GM21515 (cell line): ENCODE results near the gene KCNK16.

Source experiments
- ATAC-seq: cut with Tn5 transposase; IDR thresholded peaks from one replicate; pipeline ENCODE4 v1.9.1; 2021; ENCODE audit not compliant: unreplicated experiment

KCNK16 gene

DNA sequence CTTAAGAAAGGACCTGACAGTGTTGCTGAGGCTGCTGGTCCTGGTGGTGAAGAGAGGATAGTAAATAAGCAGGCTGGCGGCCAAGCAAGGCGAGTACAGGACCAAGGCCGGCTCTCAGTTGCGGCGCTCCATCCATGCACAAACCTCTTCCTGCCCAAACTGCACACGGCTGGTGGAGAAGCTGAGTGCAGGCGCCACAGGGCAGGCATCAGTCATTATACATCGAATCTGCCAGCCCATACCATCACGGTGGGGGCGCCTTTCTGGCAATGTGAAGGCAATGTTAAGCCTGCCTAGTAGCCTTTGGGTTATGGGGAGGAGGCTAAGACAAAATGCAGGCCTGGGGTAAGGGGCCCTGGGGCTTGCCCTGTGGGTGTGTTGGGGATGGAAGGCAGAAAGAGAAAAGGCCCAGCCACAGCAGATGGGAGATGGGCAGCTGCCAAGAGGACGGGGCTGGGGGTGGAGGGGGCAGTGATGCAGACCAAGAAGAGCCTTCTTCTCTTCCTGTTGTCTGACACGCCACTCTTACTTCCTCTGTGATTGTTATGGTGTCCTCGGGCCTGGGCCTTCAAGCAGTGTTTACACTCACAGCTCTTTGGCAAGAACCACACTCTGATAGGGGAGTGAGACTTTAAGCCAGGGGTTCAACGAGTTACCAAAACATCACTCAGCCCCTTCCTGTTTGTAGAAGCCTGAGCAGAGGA lies 20.3 kb upstream of the KCNK16 start:
- ATAC-seq: no peak

DNA sequence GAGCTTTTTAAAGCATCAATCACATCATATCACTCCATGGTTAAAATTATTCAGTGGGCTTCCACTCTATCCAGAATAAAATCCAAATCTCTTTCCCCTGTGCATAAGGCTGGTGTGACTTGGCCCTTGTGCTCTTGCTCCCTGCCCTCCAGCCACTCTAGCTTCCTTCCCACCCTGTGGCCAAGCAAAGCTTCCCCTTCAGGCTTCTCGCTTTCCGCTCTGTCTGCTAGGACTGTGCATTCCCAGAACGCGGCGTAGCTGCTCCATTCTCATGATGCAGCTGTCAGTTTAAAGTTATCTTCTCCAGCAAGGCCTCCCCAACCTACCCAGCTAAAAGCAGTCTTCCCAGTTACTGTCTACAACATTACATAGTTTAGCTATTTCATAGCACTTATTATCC lies 19.4 kb upstream of the KCNK16 start:
- no peak for ATAC-seq

DNA sequence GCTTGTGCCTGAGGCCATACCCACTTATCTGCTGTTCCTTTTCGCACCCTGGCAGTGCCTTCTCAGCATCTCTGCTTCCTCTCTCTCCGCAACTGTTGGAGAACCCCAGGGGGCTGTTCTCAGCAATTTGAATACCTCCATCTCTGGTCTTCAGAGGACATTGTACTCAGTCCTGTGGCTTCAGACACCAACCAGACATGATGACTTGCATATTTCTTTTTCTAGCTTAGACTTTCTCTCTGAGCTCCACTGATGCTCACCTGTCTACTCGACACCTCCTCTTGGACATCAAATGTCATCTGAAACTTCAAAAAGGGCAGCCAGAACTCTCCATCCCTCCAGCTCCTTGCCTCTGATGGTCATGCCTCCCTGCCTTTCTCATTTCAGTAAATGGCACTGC lies 18.9 kb upstream of the KCNK16 start:
- no peak for ATAC-seq

DNA sequence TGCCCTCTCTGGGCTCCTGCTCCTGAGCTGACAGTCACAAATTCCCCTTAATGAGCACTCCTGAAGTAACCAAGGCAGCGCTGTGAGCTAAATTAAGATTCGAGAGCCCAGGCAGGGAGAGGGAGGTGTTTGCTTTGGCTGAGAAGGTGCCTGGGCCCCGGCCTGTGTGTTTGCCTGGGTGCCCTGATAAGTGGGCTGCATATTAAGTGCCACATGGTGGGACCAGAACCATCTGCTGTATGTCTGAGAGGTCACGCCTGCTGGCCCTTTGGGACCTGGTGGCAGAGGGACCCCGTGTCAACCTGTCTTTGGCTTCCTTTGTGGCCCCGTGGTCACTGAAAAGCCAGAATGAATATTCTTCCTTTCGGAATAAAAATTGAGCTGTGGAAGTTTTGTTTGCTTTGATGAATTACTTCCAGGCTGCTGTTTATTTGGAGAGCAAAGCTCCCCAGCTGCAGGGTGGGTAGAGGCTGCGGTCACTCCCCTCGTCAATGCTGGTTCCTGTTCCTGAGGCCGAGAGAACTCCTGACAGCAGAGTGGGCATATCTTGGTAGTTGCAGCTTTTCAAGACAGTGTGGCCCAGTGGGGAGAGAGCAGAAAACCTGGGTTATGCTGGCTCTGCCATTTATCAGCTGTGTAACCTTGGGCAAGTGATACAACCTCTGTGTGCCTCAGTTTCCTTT lies 17.5 kb upstream of the KCNK16 start:
- no peak for ATAC-seq

DNA sequence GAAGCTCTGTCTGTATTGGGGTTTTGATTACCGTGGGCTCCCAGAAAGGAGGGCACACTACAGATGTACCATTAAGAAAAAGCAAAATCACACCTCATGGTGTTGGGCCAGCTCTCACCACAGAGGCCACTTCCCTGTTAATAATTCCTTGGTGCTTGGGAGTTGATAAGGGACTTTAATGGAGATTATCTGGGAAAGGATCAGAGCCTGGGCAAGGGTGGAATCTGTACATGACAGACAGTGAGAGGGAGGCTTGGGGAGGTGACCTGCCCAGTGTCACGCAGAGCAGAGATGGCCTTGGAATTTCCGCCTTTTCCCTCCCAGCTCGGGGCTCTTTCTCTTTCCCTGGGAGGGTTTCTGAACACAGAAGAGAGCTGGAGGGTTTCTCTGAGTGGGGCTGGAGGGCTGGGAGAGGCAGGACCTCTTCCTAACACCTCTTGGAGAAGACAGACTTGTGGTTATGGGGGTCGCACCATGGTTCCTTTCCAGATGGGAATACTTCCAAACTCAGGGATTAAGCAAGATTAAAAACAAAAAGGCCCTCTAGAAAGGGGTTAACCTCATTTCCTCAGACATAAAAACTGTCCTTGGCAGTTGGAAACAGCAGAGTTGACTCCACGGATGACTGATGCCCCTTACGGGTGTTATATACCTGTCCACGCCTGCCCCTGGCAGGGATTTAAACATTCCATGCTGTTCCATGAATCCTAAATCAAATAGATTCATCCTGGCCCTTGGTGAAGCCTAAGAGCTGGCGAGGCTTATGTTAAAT lies 16.8 kb upstream of the KCNK16 start:
- ATAC-seq: no peak

DNA sequence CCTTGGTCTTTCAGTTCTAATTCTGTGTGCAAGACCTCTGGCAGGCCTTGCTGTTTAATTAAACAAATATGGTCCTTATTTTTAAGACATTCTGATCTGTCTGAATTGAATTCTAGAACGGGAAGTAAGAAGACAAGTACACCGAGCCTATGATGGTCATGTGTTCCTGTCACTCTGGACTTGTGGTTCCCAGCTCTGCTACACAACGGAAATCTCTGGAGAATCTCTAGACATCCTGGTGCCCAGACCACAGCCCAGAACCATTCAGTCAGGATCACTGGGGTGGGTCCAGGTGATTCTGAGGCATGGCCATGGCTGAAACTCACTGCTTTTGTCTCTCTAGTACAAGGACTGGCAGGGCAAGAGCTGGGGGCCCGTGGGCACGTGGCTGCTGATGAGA lies 15.9 kb upstream of the KCNK16 start:
- ATAC-seq: no peak

DNA sequence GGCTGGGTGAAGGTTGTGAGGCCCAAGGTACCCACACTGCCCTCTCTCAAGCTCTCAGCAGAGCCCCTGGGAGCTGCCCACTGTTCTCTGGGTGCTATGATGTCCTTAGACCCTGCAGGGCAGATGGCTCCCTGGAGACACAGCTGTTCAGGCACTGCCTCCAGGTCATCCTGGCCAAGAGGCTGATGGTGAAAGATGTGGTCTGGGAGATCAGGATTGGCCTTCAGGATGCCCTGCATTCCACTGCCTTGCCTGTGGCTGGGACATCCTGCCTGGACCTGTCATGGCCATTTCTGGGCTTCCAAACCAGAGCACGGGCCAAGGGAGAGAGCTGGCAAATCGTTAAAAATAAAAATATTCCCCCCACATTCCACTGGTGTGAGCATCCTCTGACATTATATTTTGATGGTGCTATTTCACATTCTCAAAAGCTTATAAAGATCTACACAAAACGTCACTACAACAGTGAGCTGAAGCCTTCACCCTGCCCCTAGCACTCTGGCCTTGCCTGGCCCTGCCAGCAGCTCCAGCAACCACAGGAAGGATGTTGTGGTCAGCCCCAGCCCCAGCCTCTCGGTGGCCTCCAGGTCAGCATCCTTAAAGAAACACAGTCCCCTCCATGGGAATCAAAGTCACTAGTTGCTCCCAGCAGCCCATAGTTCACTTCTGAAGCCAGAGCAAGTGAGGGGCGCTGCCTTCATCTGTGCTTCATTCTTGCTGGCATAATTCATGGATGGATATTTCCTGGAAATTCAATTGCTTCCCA lies 13.5 kb upstream of the KCNK16 start:
- no peak for ATAC-seq

DNA sequence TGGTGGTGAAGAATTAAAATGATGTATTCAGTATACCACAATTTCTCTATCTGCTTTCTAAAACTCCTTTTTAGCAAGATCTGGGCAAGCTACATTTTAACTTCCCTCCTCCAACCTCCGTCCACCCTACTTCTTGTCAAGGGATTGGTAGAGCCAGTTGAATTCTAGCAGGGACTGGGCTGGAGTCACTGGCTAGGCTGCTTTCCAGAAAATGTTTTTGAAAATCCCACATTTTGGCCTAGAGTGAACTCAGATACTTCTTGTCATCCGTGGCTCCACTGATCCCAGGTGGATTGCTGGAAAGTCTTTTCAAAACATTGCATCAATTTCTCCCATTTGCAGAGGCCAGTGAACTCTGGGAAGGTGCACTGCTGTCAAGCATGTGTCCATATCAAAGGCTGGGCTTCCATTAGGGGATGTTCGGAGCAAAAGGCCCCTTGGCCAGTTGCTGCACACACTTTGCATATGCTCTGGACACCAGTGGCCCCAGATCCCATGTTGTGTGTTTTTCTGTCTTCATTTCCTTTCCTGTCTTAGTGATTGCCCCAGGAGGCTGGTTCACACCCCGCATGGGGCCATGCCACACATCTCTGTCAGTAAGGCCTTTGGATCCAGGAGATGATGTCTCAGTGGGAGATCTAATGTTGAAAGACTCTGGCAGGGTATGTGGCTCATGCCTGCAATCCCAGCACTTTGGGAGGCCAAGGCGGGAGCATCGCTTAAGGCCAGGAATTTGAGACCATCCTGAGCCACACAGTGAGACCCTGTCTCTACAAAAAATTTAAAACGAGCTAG lies 11.3 kb upstream of the KCNK16 start:
- ATAC-seq: no peak

DNA sequence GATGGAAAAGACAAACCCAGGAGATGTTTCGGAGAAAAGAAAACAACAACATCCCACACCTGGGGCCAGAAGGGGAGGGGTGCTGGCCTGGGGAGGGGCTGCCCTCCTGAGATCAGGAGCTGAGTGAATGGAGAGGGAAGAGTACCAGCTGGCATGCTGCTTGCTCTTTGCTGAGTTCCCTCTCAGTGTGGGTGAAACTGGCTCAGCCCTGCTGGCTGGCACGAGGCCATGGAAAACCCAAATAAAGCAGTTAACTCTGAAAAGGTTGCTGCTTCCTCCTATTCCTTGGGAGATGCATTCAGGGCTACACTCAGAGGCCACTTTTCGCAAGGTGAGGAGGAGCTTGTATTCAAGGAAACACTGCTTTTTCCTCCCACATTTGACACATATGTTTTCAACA lies 8.0 kb upstream of the KCNK16 start:
- ATAC-seq: no peak

DNA sequence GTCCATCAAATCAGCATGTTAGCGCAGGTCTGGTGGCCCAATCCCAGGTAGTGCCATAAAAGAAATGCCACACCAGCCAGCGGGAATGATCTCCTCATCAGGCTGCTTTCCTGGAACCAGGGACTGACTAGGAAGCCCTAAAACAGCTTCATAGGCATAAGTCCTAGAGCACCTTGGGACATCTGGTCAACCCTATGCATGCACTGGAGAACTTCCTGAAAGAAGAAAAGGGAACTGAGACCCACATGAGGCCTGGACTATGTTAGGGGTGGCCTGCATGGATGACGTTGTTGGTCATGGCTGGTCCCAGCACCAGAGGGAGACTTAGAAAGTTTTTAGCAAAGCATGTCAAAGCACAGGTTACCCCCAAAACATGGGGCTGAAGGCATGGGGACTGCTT lies 7.6 kb upstream of the KCNK16 start:
- ATAC-seq: no peak

DNA sequence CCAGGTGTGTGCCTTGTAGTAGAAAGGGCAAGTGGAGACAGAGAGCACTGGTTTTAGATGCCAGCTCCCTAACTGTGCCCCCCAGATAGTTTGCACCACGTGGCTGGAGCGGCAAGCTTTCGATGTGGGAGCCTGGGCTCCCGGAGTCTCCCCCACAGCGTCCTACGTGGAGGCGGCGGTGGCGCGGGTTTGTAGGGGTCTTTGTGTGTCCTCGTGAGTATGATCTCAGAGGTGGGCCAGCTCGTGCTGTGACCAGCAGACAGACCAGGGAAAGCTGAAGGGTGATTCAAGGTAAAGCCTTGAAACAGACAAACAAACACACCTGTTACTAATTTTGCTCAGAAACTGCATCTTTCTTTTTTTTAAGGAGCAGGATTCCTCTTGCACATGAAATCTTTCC lies 5.6 kb upstream of the KCNK16 start:
- ATAC-seq: no peak

DNA sequence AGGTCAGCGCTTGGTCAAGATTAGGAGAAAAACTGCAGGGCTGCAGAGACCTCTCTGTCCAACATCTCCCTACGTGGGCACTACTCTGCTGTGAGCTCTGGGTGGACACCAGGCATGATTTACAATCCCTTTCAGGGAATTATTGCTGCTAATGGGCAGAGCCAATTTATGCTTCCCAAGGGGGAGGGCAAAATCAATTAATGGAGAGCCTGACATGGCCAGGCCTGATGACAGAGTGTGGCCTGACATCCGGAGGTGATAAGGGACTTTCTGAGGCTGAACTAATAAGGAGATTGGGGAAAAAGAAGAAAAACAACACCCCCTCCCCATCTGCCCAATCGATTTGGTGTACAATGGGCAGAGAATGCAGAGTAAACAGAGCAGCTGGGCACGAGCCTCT lies 5.0 kb upstream of the KCNK16 start:
- no peak for ATAC-seq

DNA sequence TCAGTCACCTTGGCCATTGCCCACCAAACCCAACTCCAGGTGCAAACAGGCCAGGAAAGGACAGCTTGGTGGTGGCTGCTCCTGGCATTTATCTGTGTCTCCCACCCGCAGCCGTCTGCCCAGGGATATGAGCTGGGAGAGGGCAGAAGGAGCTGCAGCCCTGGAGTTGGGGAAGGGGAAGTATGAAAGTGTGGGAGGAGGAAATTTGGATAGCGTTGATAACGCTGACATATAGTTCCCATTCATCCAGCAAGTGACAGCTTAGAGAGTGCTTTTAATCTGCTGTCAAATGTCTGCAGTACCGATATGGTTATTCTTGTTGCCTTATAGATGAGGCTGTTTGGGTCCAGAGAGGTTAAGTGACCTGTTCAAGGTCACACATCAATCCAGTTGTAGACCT lies 741 bp downstream of the KCNK16 start:
- no peak for ATAC-seq

DNA sequence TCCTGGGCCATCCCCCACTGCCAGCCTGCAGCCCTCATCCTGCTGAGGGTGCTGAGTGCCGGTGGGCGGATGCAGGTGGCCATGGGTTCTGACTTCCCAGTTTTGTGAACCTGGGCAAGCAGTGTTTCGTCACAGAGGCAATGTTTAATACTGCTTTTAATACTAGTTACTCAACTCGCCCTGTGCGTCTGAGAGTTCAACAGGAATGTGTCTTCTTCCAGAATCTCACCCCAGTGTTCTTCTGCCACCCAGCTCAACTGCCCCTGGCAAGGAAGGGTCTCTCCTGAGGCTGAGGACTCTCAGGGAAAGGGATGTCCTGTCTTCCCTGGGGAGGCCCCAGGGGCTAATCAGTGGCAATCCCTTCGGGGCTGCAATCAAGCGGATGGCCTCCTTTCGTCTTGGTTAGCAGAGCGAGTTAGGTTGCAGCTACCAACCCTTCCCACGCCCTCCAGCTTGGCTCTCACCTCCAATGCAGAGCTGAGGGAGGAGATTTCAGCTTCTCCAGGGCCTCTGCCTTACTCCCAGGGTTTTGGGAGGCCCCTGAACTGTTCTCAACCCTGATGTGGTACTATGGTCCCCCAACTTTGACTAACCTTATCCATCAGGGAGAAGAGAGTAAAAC lies 2.0 kb downstream of the KCNK16 start:
- ATAC-seq: no peak

DNA sequence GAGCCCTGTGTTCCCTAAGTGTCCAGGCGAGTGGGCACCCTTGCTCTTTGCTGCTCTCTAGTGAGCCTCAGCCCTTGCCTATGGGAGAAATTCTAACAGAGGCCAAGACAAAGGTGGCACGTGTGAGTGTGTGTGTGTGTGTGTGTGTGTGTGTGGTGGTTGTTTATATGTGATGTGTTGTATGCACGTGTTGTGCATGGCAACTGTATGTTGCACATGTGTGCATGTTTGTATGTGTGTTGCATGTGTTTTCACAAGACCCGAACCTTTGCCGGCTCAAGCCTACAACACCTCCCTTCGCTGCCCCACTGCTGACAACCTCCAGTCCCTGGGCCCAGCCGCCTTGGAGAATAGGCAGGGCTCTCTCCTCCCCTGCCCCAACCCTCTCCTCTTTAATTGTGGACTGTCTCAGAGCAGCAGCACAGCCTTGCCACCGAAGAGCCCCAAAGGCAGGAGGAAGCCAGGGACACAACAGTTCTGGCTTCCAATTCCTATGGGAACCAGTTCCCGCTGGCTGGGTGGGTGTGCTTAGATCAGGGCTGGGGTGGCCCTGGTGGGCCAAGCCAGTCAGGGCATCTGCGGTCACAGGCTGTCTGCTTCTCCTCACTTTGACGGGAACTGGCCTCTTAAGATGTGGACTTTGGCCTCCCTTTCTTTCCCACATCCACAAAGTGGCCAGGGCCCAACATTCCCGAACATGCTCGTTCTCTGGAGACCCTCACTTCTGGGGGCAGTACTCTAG lies 2.7 kb downstream of the KCNK16 start:
- ATAC-seq: no peak

DNA sequence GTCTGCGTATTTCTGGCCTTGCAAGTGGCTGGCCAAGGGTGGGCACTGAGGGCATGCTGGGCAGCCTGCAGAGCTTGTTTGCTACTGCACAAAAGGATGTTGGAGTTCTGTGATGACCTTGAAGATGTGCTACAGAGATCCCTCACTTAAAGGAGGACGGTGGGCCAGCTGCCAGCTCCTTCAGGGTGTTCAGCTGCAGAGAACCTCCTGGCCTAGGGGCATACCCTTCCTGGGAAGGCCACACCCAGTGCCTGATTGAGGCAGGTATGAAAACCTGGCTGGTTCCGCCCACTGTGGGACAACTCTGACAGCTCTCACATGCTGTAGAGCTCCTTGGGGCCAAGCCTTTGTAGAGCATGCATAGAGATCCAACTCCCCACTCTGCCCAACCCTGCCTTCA lies 5.2 kb downstream of the KCNK16 start:
- ATAC-seq: no peak

DNA sequence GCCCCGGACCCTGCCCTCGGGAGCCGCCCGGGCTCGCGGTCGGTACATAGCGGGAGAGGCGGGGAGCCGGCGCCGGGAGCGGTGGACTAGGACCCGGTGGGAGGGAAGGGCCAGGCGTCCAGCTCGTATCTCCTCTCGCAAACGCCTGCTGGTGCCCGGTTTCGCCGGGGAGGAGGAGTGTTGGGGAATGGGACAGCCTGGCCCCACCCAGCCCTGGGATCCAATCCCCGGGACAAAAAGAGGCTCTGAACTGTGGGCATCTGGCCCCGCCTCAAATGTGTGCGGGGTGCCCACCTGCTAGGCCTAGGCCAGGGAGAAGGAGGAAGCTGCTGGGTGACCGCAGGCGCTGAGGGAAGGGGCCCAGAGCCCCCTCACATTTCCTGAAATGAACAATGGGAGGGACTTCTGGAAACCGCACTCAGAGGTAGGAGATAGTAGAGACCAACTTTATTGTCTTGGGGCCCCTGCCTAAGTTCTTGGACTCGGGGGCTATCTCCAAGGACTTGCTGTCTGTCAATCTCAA lies 8.2 kb downstream of the KCNK16 start, which contains the start of gene KCNK17:
KCNK17 (minus strand) TSS at position 147 of the 523 bp plus-strand sequence; CDS start at position 48, 99 bp downstream.
- ATAC-seq: no peak

DNA sequence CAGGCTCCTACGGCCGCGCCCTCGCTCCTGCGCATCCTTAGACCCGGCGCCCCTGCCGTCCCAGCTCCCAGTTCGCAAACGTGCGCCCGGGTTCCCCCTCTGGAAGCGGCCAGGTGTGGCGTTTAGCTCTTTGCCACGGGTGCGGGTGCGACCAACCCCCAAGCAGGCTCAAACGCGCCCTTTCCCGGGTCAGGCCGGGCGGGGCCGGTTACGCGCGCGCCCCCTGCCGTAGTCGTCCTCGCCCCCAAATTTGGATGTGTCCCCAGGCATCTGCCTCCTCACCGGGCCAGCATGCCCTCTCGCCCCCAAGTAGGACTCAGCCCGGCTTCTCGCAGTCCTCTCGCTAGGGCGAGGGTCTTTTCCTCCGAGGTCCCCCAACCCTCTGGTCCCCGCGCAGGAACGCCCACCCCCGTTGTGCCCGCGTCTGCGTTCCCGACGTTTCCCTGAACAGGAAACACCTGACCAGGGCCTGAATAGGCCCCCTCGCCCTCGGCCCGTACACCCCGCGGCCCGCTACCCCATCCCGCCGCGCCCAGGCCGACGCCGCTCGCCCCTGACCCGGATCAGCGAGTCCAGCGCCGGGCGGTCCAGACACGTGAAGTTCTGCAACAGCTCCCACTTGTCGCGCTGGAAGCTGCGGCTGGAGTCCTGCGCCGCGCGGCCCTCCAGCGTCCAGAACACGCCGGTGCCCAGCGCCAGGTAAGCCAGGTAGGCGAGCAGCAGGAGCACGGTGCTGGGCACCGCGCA lies 8.8 kb downstream of the KCNK16 start:
- no peak for ATAC-seq
